ENCODE data around the gene DDX39B. TPM values are rescaled to one million over a fixed set of nuclear protein-coding genes. Genes with fewer than 3 reads are reported as not detected.

The DDX39B gene
- total RNA-seq, 1 donor from 2014 or later = 230 TPM

GRCh38 chr6:31545291-31545690 is 3.5 kb upstream of the DDX39B start:
- no peak overlapping the region for H3K4me3 Mint-ChIP-seq (ENCODE audit: unreplicated experiment)
- no peak overlapping the region for H3K27ac Mint-ChIP-seq (ENCODE audit: unreplicated experiment)
- no peaks in the 10 kb centered on the region for H3K9me3 Mint-ChIP-seq (ENCODE audit: low read depth)
- no peak for DNase-seq (ENCODE audit: low spot score)
- peaks cover 52% of the 10 kb centered on the region for H3K4me1 Mint-ChIP-seq (ENCODE audit: low read depth)
- TF ChIP-seq CTCF (IDR thresholded peaks at IDR 0.05) = no peak
- peaks cover 4% of the 10 kb centered on the region for H3K36me3 Mint-ChIP-seq (ENCODE audit: low read depth)
- no peaks in the 10 kb centered on the region for H3K27me3 Mint-ChIP-seq (ENCODE audit: low read depth)

- Mint-ChIP-seq H3K4me1 (ENCODE audit: low read depth) (peaks cover 58% of the 10 kb centered on the region), H3K27me3 (ENCODE audit: low read depth) (no peaks in the 10 kb centered on the region), H3K36me3 (ENCODE audit: low read depth) (peaks cover 9% of the 10 kb centered on the region), H3K27ac (ENCODE audit: unreplicated experiment) (no peak overlapping the region), H3K9me3 (ENCODE audit: low read depth) (no peaks in the 10 kb centered on the region), H3K4me3 (ENCODE audit: unreplicated experiment) (no peak overlapping the region)
- DNase-seq (ENCODE audit: low spot score) = no peak
- TF ChIP-seq CTCF (IDR thresholded peaks at IDR 0.05) = no peak
These were observed 2.9 kb upstream of the DDX39B start for GRCh38 chr6:31544676-31545075.

GRCh38 chr6:31543639-31544038 is 1.8 kb upstream of the DDX39B start:
- peaks cover 62% of the 10 kb centered on the region for H3K4me1 Mint-ChIP-seq (ENCODE audit: low read depth)
- DNase-seq (ENCODE audit: low spot score) = no peak
- no peak overlapping the region for H3K4me3 Mint-ChIP-seq (ENCODE audit: unreplicated experiment)

GRCh38 chr6:31541059-31541657 is 645 bp downstream of the DDX39B start:
- no peaks in the 10 kb centered on the region for H3K27me3 Mint-ChIP-seq (ENCODE audit: low read depth)
- H3K4me1 Mint-ChIP-seq (ENCODE audit: low read depth) = peaks cover 46% of the 10 kb centered on the region
- no peak for DNase-seq (ENCODE audit: low spot score)
- H3K9me3 Mint-ChIP-seq (ENCODE audit: low read depth) = no peaks in the 10 kb centered on the region
- H3K27ac Mint-ChIP-seq (ENCODE audit: unreplicated experiment) = peak overlapping the region; percentile 99
- H3K4me3 Mint-ChIP-seq (ENCODE audit: unreplicated experiment) = peak overlapping the region; percentile 96
- peaks cover 32% of the 10 kb centered on the region for H3K36me3 Mint-ChIP-seq (ENCODE audit: low read depth)
- TF ChIP-seq CTCF (IDR thresholded peaks at IDR 0.05) = no peak

More at GRCh38 chr6:31543639-31544038, 1.8 kb upstream of the DDX39B start:
- Mint-ChIP-seq H3K9me3 (ENCODE audit: low read depth) (no peaks in the 10 kb centered on the region), H3K27ac (ENCODE audit: unreplicated experiment) (no peak overlapping the region), H3K36me3 (ENCODE audit: low read depth) (peaks cover 19% of the 10 kb centered on the region), H3K27me3 (ENCODE audit: low read depth) (no peaks in the 10 kb centered on the region)
- no peak for TF ChIP-seq CTCF (IDR thresholded peaks at IDR 0.05)

GRCh38 chr6:31540640-31541039 is 1.2 kb downstream of the DDX39B start:
- no peak for DNase-seq (ENCODE audit: low spot score)
- Mint-ChIP-seq H3K4me3 (ENCODE audit: unreplicated experiment) (peak overlapping the region; percentile 96), H3K4me1 (ENCODE audit: low read depth) (peaks cover 41% of the 10 kb centered on the region), H3K27ac (ENCODE audit: unreplicated experiment) (peak overlapping the region; percentile 99), H3K9me3 (ENCODE audit: low read depth) (no peaks in the 10 kb centered on the region), H3K36me3 (ENCODE audit: low read depth) (peaks cover 37% of the 10 kb centered on the region), H3K27me3 (ENCODE audit: low read depth) (no peaks in the 10 kb centered on the region)
- TF ChIP-seq CTCF (IDR thresholded peaks at IDR 0.05) = no peak

All from chondrocyte (in vitro differentiated cells).